Muscle of back (tissue), 13 donors: Measurements from ENCODE around the gene RETREG2. TPM values are rescaled to one million over a fixed set of nuclear protein-coding genes. Genes with fewer than 3 reads are reported as not detected.

Experiments
- DNase-seq, 3 donors: peaks; one replicate each; pipeline versions ENCODE4 v3.0.0 to v3.0.0-alpha.2; 2013
- long read RNA-seq, 9 donors: transcript quantifications; one replicate each; lab custom pipeline, GENCODE V29; 2026
- polyA plus RNA-seq, 10 donors: library from polyadenylated mRNA; unstranded; fragments of 120-200 nt; gene quantifications; one replicate each; pipeline ENCODE4 v1.2.1, GENCODE V29; 2013; ENCODE audit not compliant: insufficient read length in 10 of 10

RETREG2 gene, protein sequence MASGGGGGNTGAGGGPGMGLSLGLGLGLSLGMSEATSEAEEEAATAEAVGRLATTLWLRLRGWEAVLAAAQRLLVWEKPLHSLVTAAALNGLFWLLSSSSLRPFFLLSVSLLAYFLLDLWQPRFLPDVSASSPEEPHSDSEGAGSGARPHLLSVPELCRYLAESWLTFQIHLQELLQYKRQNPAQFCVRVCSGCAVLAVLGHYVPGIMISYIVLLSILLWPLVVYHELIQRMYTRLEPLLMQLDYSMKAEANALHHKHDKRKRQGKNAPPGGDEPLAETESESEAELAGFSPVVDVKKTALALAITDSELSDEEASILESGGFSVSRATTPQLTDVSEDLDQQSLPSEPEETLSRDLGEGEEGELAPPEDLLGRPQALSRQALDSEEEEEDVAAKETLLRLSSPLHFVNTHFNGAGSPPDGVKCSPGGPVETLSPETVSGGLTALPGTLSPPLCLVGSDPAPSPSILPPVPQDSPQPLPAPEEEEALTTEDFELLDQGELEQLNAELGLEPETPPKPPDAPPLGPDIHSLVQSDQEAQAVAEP
- polyA plus RNA-seq, result 10 to 100 TPM; 38.3 to 56.9 (median 41.7) TPM
- long read RNA-seq, donor 1, full-length matches to known transcripts, result 6 of 6 reads
- long read RNA-seq, donor 1, partial matches to known transcripts, result 0 of 6 reads
- long read RNA-seq, donor 1, other reads (novel, unspliced or antisense), result 0 of 6 reads
- long read RNA-seq, donor 2, full-length matches to known transcripts, result 3 of 3 reads
- long read RNA-seq, donor 2, partial matches to known transcripts, result 0 of 3 reads
- long read RNA-seq, donor 2, other reads (novel, unspliced or antisense), result 0 of 3 reads
- long read RNA-seq, donor 3, result 0 reads
- long read RNA-seq, donor 4, full-length matches to known transcripts, result 3 of 16 reads
- long read RNA-seq, donor 4, partial matches to known transcripts, result 6 of 16 reads
- long read RNA-seq, donor 4, other reads (novel, unspliced or antisense), result 7 of 16 reads
- long read RNA-seq, donor 5, full-length matches to known transcripts, result 4 of 38 reads
- long read RNA-seq, donor 5, partial matches to known transcripts, result 28 of 38 reads
- long read RNA-seq, donor 5, other reads (novel, unspliced or antisense), result 6 of 38 reads
- long read RNA-seq, donor 6, full-length matches to known transcripts, result 7 of 7 reads
- long read RNA-seq, donor 6, partial matches to known transcripts, result 0 of 7 reads
- long read RNA-seq, donor 6, other reads (novel, unspliced or antisense), result 0 of 7 reads
- long read RNA-seq, donor 7, full-length matches to known transcripts, result 3 of 3 reads
- long read RNA-seq, donor 7, partial matches to known transcripts, result 0 of 3 reads
- long read RNA-seq, donor 7, other reads (novel, unspliced or antisense), result 0 of 3 reads
- long read RNA-seq, donor 8, full-length matches to known transcripts, result 4 of 9 reads
- long read RNA-seq, donor 8, partial matches to known transcripts, result 5 of 9 reads
- long read RNA-seq, donor 8, other reads (novel, unspliced or antisense), result 0 of 9 reads
- long read RNA-seq, donor 9, result 0 reads

DNA sequence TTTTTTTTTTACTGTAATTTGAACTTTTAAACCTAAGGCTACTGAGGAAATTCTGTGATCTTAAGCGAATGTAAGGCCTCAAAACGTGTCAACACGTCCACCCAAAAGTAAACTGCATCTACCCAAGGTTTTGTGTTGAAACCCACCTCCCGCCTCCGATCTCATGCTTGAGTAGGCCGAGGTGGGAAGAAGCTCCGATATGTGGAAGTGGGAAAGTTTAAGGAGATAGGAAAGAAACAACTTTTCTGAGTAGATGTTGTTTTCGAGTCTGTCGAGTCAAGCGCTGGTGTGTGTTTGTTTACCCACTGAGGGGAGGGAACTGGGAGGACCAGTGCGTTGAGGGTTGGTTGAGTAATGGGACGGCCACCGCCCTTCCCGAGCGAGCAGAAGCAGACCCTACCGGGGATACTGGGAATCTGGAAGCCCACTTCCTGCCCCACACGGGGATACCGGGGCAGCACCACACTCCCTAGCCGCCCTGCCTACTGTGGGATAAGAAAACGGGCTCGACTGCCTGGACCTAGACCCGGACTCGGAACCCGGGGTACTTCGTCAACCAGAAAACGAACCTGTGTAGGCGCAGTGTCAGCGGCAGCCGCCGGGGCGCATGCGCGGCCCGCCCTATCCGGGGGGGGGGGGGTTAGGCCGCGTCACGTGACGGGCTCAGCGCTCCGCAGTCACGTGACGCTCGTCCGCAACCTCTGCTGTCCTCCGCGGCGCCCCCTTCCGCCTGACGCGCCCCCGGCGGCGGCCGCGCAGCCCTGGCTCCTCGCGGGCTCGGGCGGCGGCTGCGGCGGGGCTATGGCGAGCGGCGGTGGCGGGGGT lies at the start of gene RETREG2:
Gene RETREG2 (plus strand): TSS at position 724 of the 825 bp plus-strand sequence. CDS start 78 bp downstream, at position 802.
- peak; percentile 90 to 98 (median 96) for DNase-seq

DNA sequence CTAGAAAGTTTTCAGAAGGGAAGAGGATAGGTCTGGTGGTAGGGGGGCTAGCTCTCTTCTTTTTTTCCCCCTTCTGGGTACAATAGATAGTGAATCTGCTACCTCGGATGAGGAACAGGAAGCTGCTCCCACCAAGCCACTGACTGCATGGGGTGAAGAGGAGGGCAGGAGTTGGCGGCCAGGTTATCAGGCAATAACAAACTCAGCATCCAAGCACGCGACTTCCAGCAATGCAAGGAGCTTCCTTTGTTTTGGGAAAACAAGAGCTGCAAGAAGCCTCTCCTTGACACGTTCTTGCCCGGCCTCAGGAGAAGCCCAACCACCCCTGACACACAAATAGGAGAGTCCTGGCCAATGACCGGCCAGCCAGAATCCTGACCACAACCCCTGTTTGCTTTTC lies 49.7 kb upstream of the RETREG2 start:
- DNase-seq, result no peak

DNA sequence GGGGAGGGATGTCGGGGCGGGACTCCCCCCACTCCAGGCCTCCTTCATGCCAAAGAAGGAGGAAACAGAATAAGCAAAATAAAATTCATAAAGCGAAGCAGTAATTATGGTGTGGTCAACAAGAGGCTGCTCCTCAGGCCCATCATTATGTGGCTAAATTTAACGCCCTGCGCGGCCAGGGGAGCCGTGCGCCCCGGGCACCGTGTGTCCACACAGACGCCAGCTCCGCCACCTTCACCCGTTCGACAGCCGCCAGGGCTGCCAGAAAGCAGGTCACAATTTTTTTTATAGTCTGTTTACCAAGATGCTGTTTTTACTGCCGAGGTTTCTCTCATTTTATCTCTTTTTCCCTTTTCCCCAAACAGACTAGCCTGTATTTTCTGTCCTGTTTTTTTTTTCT lies 48.5 kb upstream of the RETREG2 start:
- DNase-seq, result no peak

DNA sequence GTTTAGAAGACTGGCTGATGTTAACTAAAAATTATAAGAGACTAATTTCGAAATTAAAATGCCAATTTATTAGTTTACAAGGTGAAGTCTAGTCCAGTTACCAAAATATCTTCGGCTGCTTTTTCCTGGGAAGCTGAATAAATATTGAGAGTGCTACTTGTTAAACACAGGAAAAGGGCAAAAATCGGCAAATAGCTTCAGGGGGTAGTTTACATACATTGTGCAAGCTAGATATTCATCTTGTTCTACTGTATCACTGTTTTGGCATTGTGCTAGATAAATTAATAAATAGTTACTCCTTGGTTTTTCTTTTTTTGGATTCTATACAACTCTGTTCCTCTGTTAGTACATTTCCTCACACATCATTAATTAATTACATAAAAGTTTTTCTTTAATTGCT lies 46.7 kb upstream of the RETREG2 start:
- DNase-seq, result no peak

DNA sequence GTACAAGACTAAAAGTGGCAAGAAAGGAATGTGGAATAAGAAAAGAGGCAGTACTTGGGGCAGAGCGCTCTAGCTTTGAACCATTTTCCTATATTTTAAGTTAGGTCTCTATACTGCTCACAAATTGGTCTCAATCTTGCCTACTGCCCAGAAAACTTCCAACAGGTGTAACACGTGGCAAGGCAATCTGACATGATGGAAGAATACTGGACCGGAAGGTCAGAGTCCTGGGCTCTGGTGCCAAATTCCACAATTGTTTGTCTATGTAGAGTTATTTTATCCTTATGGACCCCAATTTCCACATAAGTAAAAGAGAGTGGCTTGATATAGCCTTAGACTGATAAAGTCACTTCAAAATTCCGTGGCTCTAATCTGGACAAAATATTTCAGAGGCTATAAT lies 46.3 kb upstream of the RETREG2 start:
- no peak for DNase-seq

DNA sequence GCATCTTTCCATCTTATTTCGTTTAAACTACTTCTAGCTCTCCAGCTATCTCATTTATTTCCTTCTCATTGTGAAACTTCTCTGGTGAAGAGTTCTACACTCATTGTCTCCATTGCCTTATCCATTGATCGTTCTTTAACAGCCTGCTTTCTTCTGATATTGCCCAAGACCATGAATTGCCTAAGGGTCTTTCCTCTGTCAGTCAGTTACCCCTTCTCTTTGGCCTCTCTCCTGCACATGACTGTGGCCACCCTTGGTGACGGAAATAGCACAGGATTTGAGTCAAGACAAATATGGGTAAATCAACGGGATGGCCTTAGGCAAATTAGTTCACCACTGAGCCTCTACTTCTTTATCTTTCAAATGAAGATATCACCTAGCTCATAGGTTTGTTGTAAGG lies 44.1 kb upstream of the RETREG2 start:
- DNase-seq, result no peak

DNA sequence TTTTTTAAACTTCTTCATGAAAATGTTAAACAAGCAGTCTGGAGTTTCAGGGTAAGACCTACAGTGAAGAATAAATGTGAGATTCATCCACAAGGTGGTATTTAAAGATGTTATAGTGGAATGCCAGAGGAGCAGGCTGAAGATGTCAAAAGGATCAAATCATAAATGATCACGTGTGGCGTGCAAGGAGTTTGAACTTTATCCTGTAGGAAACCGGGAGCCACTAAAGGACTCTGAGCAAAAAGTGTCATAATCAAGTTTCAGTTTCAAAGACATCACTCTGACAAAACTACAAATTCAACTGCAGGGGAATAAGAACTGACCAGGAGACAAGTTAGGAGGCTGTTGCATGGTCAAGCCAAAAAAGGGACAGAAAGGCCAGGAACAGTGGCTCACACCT lies 37.4 kb upstream of the RETREG2 start:
- DNase-seq, result no peak

DNA sequence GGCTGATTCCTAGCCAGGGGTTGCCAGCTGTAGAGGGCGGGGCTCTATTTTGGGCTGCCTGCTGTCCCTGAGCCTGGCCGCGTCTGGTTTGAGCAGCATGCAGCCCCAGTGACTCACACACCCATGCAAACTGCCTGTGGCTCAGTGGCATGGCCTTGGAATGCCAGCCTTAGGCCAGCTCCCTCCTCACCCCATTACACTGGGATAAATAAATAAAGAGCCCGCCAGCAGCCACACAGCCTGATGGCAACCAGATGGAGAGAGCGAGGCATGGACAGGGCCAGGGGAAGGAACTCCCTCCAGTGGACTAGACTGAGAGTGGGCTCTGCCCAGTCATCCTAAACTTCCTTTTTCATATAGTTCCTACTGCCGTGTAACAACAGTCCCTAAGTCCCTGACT lies 35.7 kb upstream of the RETREG2 start:
- no peak for DNase-seq

DNA sequence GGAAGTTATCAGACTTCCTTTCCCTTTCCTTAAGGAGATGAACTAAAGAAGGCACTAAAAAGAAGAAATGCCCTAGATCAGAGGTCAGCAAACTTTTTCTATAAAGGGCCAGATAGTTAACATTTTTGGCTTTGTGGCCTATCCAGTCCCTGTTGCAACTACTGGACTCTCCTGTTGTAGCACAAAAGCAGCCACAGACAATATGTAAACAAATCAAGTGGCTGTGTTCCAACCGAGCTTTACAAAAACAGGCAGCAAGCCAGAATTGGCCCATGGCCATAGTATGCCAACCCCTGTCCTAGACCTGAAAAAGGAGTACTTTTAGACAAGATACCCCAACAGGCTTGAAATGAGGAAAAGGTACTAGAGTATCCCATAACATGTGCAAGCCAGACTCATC lies 28.4 kb upstream of the RETREG2 start:
- no peak for DNase-seq

DNA sequence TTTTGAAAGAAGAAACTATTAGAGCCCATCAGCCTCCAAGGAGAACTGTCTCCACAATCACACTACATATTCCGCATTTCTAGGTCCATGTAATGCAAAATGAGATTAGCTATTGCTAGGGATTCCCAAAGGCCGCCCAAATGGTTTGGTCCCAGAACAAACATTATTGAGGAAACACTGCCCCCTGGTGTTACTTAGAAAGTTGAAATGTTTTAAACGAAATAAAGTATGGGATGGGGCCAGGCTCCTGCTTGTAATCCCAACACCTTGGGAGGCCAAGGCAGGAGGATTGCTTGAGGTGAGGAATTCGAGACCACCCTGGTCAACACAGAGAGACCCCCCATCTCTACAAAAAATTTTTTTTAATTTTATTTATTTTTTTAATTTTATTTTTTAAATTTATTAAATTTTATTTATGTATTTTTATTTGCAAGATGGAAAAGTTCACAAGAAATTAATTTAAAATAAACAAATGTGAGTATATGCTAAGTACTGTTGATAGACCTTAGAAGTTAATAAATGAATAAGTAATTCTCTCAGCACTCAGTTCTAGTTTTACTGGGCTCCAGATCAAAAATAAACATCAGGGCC lies 22.9 kb upstream of the RETREG2 start:
- peak; percentile 65 to 78 (median 66) for DNase-seq

DNA sequence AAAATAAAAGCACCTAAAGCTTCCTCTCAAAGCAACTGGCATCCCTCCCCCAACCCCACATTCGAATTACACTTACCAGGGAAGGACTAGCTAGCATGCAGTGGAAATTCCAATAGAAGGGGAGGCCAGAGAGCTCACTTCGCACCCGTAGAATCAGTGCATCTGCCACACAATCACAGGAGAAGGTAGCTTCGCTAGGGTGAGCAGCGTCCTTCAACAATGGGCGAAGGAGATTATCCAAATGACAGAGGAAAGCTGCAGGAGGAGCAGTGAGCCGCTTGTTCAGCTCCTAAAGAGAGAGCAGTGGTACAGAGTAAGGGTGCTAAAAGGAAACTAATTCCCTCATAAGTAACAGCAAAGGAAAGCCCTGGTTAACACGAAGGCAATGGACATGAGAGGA lies 20.7 kb upstream of the RETREG2 start:
- DNase-seq, result no peak

DNA sequence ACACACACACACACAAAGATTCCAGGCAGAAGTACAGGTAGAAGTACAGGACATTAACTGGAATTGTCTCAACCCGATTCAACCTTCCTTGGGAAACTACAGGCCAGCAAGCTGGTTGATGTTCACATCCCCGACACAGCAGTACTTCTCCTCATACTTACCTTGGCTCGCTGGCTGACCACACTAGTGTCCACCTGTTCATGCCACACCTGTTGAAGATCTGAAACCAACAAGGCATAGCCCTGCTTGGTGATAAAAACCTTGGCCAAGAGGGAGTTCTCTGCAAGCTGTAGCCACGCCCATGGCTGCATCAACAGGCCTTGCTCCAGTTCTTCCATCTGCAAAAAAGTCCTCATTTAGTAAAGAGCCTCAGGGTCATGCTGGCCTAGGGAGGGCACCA lies 20.1 kb upstream of the RETREG2 start:
- no peak for DNase-seq

DNA sequence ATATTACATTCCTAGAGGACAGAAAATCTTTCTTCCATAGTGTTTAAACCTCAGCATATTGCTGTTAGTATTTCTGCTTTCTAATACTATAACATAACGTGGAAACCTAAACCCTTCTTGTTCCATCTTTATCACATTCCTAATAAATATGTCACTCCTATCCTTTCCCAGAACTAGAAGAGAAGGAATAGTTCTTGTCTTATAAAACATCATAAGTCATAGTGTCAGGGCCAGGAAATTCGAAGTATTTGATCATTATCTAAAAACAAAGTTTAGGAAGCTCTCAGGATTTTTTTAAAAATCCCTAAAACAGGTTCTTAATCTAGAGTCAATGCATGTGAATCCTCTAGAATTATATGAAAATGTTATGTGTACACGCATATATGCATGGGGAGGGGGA lies 19.5 kb upstream of the RETREG2 start:
- no peak for DNase-seq

DNA sequence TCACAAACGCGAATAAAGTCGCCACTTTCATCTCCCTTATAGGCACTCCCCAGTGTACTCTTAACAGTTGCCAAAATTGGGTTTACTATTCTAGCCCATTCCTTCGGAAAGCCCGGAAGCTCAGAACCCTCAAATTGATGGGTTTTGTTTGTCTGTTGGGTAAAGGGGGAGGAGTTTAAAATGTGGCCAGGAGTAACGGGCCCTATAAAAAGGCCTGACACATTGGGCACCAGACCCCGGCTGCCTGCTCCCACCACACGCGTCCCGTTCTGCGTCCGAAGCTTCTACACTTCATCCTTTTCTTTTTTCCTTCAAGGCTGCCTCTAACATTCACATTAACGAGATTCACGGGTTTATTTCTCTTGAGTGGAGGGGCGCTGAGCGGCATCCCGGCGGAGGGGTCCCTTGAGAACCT lies 18.3 kb upstream of the RETREG2 start:
- DNase-seq, result no peak

DNA sequence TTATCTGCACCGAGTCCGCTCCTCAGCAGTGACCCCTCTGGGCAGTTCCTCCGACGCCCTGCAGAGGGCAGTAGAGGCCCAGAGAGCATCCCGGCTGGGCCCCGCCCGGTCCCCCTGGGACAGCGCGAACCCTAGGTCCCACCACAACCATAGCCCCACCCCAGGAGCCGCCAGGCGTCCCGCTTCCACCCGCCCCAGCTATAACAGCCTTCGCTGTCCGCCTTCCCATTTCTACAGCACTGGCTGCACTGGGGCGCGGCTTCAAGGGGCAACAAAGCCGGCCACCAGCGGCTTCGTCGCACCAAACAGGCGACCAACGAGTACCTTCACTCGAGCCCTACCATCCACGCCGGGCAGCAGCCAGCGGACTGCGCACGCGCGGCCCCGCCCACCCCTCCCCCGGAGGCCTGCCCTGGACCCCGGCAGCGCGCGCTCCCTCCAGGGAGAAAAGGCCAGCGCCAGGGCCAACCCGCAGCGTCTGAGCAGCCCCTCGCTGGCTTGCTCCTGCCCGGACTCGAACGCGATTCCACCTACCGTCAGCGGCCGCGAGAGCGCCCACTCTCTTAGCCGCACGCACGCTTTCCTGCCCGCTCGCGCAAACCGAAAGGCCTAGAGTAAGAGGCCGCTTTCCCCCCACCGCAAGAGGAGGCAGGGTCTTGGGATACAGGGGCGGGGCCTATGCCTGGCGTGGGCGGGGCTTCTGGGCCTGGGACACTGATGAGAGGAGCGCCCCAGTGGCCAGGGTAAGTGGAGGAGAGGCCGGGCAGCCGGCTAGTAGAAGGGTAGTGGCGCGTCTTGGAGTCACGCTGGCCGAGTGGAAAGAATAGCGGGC lies 17.7 kb upstream of the RETREG2 start, which contains the start of gene NHEJ1:
Gene NHEJ1 (minus strand): TSS at position 630 of the 832 bp plus-strand sequence. CDS start 2,453 bp downstream, outside the sequence.
- DNase-seq, result peak; percentile 90 to 98 (median 93)

DNA sequence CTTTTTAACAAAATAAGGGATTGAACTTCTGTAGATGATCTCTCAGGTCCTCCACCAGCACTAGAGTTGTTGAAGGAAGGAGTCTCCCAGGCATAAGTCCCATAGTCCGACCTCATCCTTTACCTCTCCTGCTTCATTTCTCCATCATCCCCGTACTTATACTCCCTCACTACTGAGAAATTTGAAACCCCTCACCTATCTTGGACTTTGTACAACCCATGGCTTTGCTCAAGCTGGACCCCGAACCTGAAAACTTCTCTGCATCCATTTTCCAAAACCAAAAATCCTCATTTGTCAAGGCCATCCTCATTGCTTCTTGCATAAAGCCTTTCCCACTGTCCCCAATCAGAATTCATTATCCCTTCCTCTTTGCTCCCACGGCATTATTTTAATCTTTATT lies 17.0 kb upstream of the RETREG2 start:
- DNase-seq, result no peak

DNA sequence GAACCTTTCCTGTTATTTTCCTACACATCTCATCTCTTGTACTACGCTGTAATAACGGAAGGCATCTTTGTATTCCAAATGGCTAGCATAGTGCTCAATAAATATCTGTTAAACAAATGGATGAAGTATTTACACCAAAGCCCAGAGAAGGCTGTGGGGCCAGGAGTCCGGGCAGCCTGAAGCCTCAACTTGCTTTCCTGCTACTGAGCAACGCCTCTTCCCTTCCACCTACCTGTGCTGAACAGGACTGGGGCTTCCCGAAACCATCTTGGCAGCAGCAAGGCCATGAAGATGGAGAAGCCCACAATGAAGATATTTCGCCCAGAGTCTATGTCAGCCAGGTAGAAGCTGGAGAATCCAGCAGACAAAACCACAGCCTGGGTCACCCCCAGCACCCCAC lies 14.9 kb upstream of the RETREG2 start:
- DNase-seq, result no peak

DNA sequence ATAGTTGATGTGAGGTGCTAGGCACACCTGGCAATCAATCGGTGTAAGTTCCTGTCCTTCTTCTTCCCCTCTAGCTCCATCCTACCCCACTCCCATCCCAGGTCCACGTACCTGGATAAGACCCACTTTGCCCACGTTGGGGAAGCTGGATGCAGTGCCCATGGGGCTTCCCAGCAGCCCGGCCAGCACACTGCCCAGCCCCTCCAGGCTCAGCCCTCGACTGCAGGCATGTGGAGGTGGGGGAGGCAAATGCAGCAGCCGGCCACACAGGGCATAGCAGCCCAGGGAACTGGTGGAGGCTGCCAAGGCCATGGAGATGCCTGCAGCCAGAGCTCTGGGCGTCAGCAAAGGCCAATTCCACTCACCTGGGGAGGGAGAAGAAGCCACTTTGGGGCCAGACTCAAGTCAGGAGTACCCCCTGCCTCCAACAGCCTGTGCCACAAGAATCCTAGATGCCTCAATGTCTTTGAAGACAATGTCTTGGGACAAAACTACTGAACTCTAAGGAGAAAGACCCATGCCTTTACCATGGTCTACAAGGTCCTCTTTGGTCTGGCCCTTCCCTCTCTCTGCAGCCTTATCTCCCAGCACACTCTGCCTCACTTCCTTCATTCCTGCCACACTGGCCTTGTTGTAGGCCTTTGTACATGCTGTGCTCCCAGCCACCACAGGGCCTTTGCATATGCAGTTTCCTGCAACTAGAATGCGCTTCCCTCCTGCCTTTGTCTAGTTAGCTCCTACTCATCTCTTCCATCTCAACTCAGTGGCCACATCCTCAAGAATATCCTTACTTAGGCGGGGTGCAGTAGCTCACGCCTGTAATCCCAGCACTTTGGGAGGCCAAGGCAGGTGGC lies 12.8 kb upstream of the RETREG2 start:
- no peak for DNase-seq
